NB4 (cell line): Measurements from ENCODE around the gene KCNQ1.

Experiments used
- DNase-seq: peaks from one replicate; pipeline ENCODE4 v3.0.0; 2010; ENCODE audit warnings: low read depth
- H3K4me3 ChIP-seq: one replicate; pipeline ENCODE4 v1.5.1; 2011; ENCODE audit warnings: mild to moderate bottlenecking, low read depth, low read length, moderate library complexity
- CTCF ChIP-seq: IDR thresholded peaks from one replicate; pipeline ENCODE4 v1.5.1; 2012; ENCODE audit warnings: low read depth, low read length
- MAX ChIP-seq: IDR thresholded peaks from 2 replicates; pipeline ENCODE4 v1.6.1; 2011; ENCODE audit warnings: low read depth, low read length
- MYC ChIP-seq: IDR thresholded peaks from 2 replicates; pipeline ENCODE4 v1.6.1; 2011; ENCODE audit warnings: low read depth, low read length
- POLR2A ChIP-seq: IDR thresholded peaks from 2 replicates; pipeline ENCODE4 v1.6.1; 2011; ENCODE audit warnings: mild to moderate bottlenecking; ENCODE audit not compliant: insufficient read length; ENCODE audit errors: extremely low read depth

Gene KCNQ1

GRCh38 chr11:2462986-2463765 lies 18.4 kb downstream of the KCNQ1 start:
- H3K4me3 ChIP-seq: no peak overlapping the region
- TF ChIP-seq MAX: no peak
- TF ChIP-seq CTCF: no peak
- TF ChIP-seq POLR2A: no peak
- no peak for DNase-seq

GRCh38 chr11:2463766-2464277 lies 19.0 kb downstream of the KCNQ1 start:
- TF ChIP-seq POLR2A (no peak), MYC (no peak), CTCF (no peak), MAX (no peak)
- no peak overlapping the region for H3K4me3 ChIP-seq
- DNase-seq: no peak

GRCh38 chr11:2464451-2465165 lies 19.8 kb downstream of the KCNQ1 start:
- no peak overlapping the region for H3K4me3 ChIP-seq
- DNase-seq: no peak
- no peak for TF ChIP-seq MYC
- no peak for TF ChIP-seq MAX
- no peak for TF ChIP-seq POLR2A
- no peak for TF ChIP-seq CTCF

- DNase-seq: no peak
- TF ChIP-seq POLR2A: no peak
- no peak for TF ChIP-seq MYC
- TF ChIP-seq CTCF: no peak
- TF ChIP-seq MAX: no peak
These were observed 20.6 kb downstream of the KCNQ1 start for GRCh38 chr11:2465202-2466068.

GRCh38 chr11:2466069-2466801 lies 21.4 kb downstream of the KCNQ1 start:
- TF ChIP-seq POLR2A (no peak), CTCF (no peak), MYC (no peak), MAX (no peak)
- DNase-seq: no peak
- H3K4me3 ChIP-seq: no peak overlapping the region

More at GRCh38 chr11:2465202-2466068, 20.6 kb downstream of the KCNQ1 start:
- H3K4me3 ChIP-seq: no peak overlapping the region
